ENCODE data around the gene DGKB. TPM values are rescaled to one million over a fixed set of nuclear protein-coding genes. Genes with fewer than 3 reads are reported as not detected.

Gene DGKB
- polyA plus RNA-seq, 3 donors = 2.2 to 3.4 (median 2.9) TPM

- no peak for DNase-seq (ENCODE audit: extremely low read depth in 1 of 11, low read depth in 9 of 11, low spot score in 4 of 11)
These were observed 131.9 kb downstream of the DGKB start for GRCh38 chr7:14770614-14771013.

DNA sequence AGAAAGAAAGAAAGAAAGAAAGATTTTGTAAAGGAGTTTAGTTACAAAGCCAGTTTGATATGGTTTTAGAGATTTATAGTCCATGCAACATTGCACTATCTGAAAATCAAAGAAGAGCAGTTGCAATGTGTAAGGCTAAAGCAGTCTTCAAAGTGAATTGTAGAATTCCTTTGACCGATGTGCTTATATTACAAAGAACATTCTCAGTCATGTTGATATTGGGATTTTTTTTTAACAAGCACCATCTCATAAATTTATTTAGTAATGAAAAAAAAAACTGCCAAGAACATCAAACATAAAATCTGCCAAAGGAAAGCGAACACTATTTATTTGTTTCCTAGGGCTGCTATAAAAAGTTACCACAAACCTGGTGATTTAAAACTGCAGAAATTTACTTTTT lies 133.3 kb downstream of the DGKB start:
- DNase-seq (ENCODE audit: extremely low read depth in 1 of 11, low read depth in 9 of 11, low spot score in 4 of 11) = no peak

- no peak for DNase-seq (ENCODE audit: extremely low read depth in 1 of 11, low read depth in 9 of 11, low spot score in 4 of 11)
These were observed 134.7 kb downstream of the DGKB start for GRCh38 chr7:14767716-14768425.

DNA sequence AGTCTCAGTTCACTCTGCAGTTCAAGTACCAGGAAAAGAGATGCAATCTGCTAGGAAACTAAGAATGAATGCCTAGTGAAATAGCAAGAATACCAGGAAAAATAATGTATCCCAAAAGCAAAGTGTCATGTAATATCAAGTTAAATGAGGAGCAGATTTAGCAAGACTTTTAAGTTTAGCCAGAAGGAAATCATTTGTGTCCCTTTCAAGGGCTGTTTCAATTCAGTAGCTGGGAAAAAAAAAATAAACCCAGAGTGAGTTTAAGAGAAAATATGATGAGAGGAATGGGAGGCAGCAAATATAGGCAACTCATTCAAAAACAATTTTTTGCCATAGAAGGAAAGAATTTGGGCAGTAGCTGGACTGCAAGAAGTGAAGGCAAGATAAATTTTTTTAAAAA lies 135.8 kb downstream of the DGKB start:
- no peak for DNase-seq (ENCODE audit: extremely low read depth in 1 of 11, low read depth in 9 of 11, low spot score in 4 of 11)

- no peak for DNase-seq (ENCODE audit: extremely low read depth in 1 of 11, low read depth in 9 of 11, low spot score in 4 of 11)
These were observed 136.8 kb downstream of the DGKB start for GRCh38 chr7:14765731-14766130.

DNA sequence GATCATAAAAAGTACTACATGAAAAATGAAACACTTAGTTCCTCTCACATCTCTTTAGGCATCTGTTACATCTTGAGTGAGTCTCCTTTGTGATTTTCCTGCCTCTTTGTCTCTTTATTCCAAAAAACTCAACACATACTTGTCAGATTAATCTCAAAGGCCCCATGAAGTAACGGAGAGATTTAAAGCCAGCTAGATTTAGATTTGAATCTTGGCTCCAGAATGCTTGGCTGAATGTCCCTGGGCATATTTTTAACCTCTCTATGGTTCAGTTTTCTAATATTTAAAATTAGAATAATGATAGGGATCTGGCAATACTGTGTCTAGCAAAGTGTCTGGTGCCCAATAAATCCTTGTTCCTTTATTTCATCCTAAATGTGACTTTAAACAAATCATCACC lies 140.0 kb downstream of the DGKB start:
- no peak for DNase-seq (ENCODE audit: extremely low read depth in 1 of 11, low read depth in 9 of 11, low spot score in 4 of 11)

DNA sequence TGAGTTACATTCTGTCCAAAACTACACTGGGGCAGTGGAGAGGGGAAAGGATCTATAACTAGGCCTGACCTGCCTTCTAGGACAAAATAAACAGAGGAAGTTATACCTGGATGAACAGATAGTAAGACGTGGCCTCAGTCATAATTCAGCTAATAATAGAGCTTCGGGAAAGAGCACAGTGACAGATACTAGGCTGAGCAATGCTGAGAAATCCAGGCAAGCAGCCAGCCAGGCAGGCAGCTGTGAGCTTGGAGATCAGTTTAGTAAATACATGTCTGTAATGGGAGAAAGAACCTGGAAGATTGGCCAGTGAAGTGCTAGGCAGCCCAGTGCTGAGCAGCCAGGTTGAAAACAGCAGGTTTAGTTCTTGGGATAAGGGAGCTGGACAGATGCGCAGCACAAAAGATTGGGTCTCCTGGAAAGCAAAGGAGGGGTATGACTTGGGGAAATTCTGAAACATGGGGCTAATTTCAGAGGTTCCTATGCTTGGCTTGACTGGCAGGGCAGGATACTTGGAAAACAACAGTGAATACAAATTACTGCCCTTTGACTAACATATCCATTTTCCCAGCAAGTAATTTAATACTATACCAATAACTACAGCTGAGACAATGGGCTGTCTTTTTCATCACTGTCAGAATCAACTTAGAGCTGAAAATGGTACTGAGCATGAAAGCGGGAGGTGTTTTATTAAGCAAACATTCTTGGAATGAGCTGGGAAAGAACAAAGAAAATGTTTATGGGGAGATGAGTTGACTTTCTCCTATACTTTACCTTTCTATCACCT lies 140.8 kb downstream of the DGKB start:
- DNase-seq (ENCODE audit: extremely low read depth in 1 of 11, low read depth in 9 of 11, low spot score in 4 of 11) = no peak

- DNase-seq (ENCODE audit: extremely low read depth in 1 of 11, low read depth in 9 of 11, low spot score in 4 of 11) = no peak
These were observed 141.6 kb downstream of the DGKB start for GRCh38 chr7:14760730-14761478.

- DNase-seq (ENCODE audit: extremely low read depth in 1 of 11, low read depth in 9 of 11, low spot score in 4 of 11) = no peak
These were observed 142.8 kb downstream of the DGKB start for GRCh38 chr7:14759785-14760184.

- no peak for DNase-seq (ENCODE audit: extremely low read depth in 1 of 11, low read depth in 9 of 11, low spot score in 4 of 11)
These were observed 147.9 kb downstream of the DGKB start for GRCh38 chr7:14754631-14755030.

- no peak for DNase-seq (ENCODE audit: extremely low read depth in 1 of 11, low read depth in 9 of 11, low spot score in 4 of 11)
These were observed 150.2 kb downstream of the DGKB start for GRCh38 chr7:14752301-14752700.

DNA sequence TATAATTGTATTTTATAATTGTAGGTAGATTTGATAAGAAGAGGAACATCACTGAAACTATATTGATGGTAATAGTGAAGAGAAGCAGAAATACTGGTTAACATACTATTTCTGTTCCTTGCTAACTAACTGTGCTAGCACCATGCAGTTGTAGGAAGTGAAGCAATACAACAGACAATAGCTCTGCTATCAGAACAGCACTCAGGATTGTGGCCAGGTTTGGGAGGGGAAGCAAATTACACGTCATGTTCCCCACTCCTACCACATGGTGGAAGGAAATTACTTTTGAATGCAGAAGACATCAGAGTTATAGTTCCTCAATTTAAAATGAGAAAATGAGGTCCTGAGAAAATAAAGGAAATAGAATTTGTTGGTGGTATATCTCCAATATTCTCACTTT lies 151.1 kb downstream of the DGKB start:
- DNase-seq (ENCODE audit: extremely low read depth in 1 of 11, low read depth in 9 of 11, low spot score in 4 of 11) = no peak

- DNase-seq (ENCODE audit: extremely low read depth in 1 of 11, low read depth in 9 of 11, low spot score in 4 of 11) = no peak
These were observed 154.1 kb downstream of the DGKB start for GRCh38 chr7:14748461-14748860.

- DNase-seq (ENCODE audit: extremely low read depth in 1 of 11, low read depth in 9 of 11, low spot score in 4 of 11) = no peak
These were observed 154.8 kb downstream of the DGKB start for GRCh38 chr7:14747701-14748100.

GRCh38 chr7:14745076-14745475 lies 157.5 kb downstream of the DGKB start:
- no peak for DNase-seq (ENCODE audit: extremely low read depth in 1 of 11, low read depth in 9 of 11, low spot score in 4 of 11)

DNA sequence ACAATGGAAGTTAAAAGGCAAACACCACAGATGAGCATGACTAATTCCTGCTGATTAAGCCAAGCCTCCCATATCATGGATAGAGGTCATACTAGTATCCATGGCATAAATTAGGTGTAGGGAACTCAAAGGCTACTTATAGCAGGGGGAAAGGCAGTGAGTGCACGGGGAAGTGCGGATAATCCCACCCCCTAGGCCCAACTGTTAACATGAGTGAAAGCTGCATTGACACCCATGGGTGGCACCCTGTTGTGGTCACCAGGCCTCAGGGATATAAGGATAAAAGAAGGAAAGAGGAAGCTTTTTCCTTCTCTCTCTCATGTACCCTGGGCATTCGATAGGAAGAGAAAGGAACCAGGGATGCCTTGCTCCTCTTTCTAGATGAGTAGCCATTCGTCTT lies 161.9 kb downstream of the DGKB start:
- no peak for DNase-seq (ENCODE audit: extremely low read depth in 1 of 11, low read depth in 9 of 11, low spot score in 4 of 11)

GRCh38 chr7:14739841-14740185 lies 162.7 kb downstream of the DGKB start:
- no peak for DNase-seq (ENCODE audit: extremely low read depth in 1 of 11, low read depth in 9 of 11, low spot score in 4 of 11)

DNA sequence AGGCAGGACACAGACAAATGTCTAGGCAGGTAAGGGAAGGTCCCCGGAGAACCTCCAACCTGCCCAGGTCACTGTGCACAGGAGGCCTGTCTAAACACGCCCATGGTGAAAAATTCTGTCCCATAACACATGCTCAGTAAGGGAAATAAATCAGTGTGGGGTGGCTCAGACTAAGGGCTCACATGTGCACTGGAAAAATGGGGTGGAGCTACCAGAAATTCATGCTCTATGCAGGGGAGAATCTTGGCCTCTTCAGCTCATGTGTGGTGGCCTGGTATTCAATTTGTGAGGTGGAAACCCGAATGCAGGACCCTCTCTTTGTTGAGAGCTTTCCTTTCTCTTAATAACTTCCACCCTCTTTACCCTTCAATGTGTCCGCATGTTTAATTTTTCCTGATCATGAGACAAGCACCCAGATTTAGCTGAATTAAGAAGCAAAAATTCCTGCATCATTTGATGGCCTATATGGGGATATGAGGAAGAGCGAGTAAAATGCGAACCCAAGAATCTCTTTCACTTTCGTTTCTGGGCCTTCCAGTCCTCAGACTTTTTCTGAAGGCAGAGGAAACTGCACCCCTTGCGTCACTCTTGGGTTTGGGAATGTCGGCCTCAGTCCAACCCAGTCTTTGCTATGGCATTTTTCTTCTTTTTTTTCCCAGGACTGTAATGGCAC lies 163.2 kb downstream of the DGKB start:
- DNase-seq (ENCODE audit: extremely low read depth in 1 of 11, low read depth in 9 of 11, low spot score in 4 of 11) = no peak

DNA sequence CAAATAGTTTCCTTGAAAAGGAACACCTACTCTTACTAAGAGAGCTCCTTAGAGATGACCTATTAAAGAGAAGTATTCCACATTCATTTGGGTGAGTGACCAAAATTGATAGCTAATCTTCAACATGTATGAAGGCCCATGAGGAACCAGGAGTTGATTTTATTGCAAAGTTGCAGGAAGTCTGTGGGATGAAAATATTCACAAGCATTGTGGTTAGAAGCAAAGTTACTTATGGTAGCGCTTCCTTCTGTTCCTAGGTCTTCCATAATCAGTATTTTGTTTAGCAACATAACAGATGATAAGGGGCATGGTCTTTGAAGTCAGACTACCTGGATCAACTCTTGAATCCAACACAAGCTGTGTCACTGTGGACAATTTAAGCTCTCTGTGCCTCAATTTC lies 164.5 kb downstream of the DGKB start:
- DNase-seq (ENCODE audit: extremely low read depth in 1 of 11, low read depth in 9 of 11, low spot score in 4 of 11) = no peak
